NCI-H2196 (cell line): ENCODE measurements around the gene NEURL3.
"Not testable (repeated sequence)": the region's sequence is repeated elsewhere in the genome, so short reads cannot be mapped to it uniquely, and the experiment has no call there.

ENCODE experiments used
- DNase-seq: peaks from one replicate; lab custom pipeline; 2025; ENCODE audit not compliant: unreplicated experiment; lab: John Stamatoyannopoulos, UW

Gene NEURL3

DNA sequence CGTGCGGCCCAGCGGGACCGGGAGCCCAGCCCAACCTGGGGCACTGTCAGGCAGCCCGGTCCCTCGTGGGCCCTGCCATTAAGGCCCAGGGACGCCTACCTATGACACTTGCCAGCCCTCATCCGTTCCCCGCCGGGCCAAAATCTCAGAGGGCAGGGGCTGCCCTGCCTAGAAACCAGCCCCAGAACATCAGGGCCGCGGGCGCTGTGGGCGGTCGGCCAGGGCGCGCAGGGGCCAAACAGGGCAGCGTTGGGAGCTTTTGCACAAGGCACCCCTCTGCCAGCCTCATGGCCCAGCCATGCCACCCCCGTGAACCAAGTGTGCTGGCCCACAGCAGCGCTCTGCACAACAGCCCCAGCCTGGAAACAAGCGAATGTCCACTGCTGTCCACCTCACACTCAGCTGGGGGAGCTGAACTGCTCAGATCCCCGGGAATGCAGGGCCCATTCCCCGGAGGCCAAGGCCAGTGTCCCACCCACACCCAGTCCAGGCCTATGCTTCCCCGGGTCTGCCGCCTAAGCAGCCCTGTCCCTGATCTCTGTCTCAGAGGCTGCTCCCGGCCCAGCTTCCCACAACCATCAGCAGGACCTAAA, 3.5 kb upstream of the NEURL3 start:
- no peak for DNase-seq

DNA sequence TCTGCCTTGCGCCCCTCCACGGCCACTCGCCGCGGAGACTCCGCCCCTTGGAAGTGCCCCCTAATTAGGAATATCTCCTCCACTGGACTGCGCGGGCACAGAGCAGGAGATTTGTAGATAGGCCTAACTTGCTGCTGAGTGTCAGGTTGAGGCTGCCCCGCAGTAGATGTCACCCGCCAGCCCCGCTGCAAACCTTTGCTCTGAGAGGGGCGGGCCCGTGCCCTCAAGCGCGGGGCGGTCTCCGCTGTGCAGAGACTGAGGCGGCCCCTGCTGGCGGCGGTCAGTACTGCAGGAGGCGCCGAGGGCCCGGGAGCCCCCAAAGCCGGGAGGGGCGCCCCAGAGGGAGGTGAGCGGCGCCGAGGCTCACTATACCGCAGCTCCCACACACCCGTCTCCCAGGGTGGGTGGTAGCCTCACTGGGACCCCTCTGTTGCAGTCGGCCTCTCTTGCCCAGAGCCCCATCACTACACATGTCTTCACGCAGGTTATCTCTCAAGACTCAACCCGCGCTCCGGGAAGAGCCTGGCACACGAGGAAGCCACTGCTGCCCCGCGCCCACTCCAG, 2.9 kb upstream of the NEURL3 start:
- peak; percentile 78 for DNase-seq

GRCh38 chr2:96506907-96507240, 1.7 kb upstream of the NEURL3 start:
- DNase-seq: no peak

GRCh38 chr2:96506016-96506906, 1.1 kb upstream of the NEURL3 start:
- DNase-seq: no peak

DNA sequence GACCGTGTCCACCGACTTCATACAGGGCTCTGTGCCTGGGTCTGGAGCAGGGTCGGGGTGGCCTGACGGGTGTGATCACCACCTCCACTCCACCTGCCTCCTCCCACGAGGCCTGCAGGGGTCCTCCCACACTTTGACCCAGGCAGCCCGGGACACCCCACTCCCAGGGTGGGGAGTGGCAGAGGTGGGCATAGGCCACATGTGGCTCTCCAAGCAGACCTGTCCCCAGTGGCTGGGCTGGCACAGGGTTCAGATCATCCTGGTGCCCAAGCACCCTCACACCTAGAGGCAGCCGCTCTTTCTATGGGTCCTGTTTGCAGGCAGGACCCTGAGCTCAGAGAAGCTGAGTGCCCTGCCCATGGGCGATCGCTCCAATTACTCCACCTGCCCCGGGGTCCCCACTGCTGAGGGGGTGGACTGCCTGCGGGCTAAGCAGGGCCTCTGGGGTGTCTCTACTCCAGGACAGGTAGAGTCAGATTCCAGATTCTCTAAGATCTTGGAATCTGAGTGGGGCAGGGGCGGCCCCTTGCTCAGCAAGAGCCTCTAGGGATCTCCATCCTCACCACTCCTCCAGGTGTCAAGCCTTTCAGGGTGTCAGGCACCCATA, 1.4 kb downstream of the NEURL3 start:
- no peak for DNase-seq

DNA sequence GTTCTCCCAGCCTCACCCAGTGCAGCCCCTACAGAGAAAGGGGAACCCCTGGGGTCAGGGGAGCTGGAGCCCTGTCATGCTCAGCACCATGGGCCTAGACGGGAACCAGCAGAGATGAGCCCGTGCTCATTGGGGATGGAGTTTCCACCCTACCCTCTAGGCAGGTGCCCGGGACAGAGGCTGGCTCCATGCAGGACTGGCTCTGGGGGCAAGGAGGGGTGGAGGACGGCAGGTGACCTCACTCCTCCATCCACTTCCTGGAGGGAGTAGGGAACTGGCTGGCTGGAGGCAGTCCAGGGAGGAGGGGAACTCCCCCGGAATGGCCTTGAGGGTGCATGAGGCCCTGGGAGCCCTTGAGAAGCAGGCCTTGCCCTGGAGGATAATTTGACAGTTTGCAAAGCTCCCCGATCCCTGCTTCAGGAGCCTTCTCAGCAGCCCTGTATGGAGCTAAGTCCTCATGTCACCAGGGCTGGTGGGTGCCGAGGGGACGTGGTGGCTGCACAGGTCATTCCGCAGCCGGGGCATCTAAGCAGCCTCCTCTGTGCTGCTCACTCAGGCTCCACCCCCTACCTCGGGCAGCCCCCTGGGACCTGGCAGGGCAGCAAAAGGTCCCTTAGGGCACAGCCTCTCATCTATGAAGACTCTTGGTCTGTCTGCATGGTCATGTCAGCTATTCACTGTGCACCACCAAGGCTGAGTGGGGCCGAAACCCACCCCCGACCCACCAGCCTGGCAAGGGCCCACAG, 2.1 kb downstream of the NEURL3 start:
- DNase-seq: no peak

GRCh38 chr2:96501886-96502810, 3.0 kb downstream of the NEURL3 start:
- DNase-seq: no peak

DNA sequence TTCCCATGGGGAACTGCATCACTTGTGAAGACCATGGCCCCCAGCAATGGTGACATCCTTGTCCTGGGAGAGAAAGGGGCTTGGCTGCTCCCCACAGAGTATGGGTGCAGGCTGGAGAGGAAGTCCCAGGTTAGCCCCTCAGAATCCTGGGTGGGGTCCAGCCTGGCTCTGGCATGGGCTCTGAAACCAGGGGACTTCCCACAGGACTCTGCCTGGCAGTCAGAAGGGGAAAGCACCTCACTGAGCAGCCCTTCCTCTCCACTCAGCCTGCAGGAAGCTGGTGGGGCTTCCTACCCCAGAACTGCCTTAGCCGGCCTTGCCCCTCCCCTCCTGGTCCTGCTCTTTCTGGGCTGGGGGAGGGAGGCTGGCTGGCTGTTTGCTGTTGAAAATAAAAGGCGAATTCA, 3.7 kb downstream of the NEURL3 start:
- no peak for DNase-seq

- DNase-seq: no peak
Measured at GRCh38 chr2:96500385-96501066, 4.6 kb downstream of the NEURL3 start.

- DNase-seq: no peak
Measured at GRCh38 chr2:96499061-96499960, 5.8 kb downstream of the NEURL3 start.

- DNase-seq: not testable (repeated sequence)
Measured at GRCh38 chr2:96498611-96499010, 6.5 kb downstream of the NEURL3 start.

DNA sequence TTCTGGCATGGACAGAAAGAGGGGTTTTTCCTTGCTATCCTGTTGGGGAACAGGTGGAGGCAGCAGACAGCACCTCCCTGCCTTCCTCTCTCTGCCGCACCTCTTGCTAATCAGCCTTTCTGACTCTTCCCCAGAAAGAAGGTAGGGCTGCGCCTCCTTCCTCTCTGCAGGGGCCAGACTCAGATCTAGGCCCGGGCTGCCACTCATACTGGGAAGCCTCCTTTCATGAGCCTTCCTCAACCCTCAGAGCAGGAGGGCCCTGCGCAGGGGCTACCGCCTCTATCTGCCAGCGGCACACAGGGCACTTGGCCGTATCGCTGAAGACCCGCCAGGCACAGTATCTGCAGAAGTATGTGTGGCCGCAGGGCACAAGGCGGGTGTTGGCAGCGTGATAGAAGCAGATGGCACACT, 7.1 kb downstream of the NEURL3 start:
- DNase-seq: no peak

DNA sequence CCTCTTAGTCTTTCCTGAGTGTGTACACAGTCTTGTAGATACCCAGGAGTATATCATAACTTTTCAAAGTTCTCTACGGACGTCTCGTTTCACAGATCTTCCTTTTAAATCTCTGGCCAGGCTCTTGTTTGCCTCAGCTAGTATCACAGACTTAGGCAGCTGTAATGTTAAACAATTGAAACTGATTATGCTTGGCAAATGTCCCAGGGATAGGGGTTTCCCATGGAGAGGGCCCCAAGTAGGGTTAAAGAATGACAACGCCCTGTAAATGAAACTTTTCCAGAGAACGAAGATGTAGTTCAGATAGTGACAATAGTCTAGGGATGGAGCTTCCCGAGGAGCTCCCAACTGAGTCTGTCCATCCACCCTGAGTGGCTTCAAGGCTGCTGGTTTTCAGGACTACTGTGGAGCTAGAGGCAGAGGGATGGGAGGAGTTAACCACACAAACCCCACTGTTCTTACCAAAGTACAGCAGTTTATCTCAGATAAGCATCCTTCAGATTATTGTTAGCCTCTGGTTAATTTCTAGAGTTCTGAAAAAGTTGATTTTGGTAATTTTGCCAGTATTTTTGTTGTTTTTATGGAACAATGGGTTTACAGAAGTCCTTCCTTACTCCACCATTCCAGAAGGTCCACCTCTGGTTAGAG, 9.1 kb downstream of the NEURL3 start:
- DNase-seq: no peak

DNA sequence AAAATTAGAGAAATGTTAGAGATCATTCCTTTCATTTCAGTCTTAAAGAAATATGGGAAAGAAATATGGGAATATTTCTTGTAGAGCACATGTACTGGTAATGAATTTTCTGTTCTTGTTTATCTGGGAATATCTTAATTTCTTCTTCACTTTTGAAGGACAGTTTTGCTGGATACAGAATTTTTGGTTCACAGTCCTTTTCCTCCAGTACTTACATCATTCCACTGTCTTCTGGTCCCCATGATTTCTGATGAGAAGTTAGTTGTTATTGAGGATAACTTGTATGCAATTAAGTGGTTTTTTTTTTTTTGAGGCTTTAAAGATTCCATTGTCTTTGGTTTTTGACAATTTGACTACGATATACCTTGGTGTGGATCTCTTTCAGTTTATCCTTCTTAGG, 11.0 kb downstream of the NEURL3 start:
- DNase-seq: no peak

DNA sequence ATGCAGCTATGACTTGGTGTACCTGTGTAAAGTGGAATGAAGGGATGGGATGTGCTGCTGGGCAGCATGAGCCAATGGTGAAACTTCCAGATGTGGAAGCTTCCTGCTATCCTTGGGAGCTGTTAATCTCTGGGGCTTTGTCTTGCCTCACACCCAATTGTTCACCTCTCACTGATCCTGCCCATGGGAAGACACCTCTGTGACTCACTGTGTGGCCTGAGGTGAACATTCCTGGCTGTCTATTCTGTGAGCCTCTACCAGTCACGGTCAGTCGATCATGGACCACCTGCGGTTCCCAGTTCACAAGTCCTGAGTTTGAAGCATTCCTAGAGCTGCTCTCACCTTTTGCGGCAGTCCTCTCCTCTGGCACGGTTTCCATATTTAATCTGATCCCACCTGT, 12.1 kb downstream of the NEURL3 start:
- no peak for DNase-seq

DNA sequence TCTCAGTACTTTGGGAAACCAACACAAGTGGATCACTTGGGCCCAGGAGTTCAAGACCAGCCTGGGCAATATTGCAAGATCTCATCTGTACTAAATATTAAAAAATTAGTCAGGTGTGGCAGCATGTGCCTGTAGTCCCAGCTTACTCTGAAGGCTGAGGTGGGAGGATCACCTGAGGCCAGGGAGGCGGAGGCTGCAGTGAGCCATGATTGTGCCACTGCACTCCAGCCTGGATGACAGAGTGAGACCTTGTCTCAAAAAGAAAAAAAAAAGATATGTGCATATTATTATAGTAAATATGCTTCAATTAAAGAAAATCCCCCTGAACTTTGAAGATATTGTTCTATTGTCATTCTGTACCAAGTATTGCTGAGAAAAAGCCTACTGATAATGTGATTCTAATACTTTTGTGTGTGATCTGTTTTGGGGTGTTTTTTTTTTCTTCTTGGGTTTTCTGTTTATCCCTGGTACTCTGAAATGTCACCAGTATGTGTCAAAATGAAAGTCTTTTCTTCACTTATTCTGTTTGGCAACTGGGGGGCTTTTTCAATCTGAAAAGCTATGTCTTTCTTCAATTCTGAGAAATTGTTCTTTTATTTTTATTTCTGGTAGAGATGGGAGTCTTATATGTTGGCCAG, 13.2 kb downstream of the NEURL3 start:
- no peak for DNase-seq

GRCh38 chr2:96489663-96490062, 15.5 kb downstream of the NEURL3 start:
- no peak for DNase-seq

- DNase-seq: no peak
Measured at GRCh38 chr2:96489261-96489660, 15.9 kb downstream of the NEURL3 start.
